T-helper 2 cell treated with Interferon-gamma antibody and Interleukin-4, amounts not matched to agents 100 ng/mL and 5 ng/mL, for 36 hours (primary cell): ENCODE measurements around the gene RNF34. TPM values are rescaled to one million over a fixed set of nuclear protein-coding genes. Genes with fewer than 3 reads are reported as not detected.

Experiments used
- intact Hi-C: fragments of 100-400 bp; cut with micrococcal nuclease; formaldehyde crosslinking; loops from one replicate; pipeline ENCODE4 v1.15.1; 2023
- total RNA-seq: library from RNA; stranded (reverse); gene quantifications from 2 replicates; pipeline ENCODE4 v1.2.3, GENCODE V29; 2022

RNF34 gene
- total RNA-seq, 1 donor from 2014 or later, result 90.9 TPM

DNA sequence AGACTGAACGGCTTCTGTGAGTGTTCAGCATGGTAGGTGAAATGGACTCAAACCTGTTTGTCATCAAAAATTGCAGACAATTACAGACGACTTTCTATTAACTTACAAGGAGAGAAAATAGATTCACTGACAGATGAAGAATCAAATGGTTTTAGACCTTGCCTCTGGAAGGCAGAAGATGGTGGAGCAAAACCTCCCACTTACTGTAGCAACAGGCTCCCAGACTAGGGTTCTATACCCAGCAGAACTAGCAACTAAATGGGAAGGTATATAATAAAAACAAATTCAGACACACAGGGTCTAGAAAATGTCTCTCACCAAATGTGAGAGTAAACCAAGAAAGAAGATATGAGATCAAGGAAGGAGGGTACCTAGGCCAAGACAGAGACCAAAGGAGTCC lies 36.8 kb downstream of the RNF34 start:
- intact Hi-C loops, result no loop called here

- intact Hi-C loops, result no loop called here
Observed at GRCh38 chr12:121438905-121439304, 39.0 kb downstream of the RNF34 start.

DNA sequence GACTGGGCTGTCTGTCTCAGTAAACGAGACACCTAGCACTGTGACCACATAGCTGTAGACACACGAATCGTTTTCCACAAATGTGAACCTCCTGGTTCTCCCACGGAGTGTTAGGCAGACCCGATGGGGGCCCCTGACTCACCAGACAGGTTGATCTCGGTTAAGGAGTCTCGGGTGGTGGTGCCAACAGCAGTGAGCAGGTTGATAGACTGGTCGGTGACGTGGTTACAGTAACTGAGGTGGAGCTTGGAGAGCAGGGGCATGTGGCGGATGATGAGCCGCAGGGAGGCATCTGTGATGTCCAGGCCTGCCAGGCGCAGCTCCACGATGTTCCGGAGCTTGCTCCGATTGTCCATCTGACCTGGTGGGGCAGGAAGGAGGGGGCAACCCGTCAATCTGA lies 39.8 kb downstream of the RNF34 start:
- intact Hi-C loops, result no loop called here

- intact Hi-C loops, result no loop called here
Observed at GRCh38 chr12:121440768-121441167, 40.9 kb downstream of the RNF34 start.

DNA sequence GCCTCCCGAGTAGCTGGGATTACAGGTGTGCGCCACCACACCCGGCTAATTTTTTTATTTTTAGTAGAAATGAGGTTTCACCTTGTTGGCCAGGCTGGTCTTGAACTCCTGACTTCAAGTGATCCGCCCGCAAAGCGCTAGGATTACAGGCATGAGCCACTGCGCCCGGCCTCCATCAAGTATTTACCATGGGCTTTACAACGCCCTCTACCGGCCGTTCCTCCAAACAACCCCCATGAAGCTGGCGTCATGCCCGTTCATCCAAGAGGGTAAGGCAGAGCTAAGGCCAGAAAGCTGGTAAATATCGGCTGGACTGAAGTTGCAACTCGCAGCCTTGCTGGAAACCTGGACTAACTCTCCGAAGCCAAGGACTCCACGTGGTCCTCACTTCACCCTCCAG lies 41.6 kb downstream of the RNF34 start:
- intact Hi-C loops, result no loop called here

DNA sequence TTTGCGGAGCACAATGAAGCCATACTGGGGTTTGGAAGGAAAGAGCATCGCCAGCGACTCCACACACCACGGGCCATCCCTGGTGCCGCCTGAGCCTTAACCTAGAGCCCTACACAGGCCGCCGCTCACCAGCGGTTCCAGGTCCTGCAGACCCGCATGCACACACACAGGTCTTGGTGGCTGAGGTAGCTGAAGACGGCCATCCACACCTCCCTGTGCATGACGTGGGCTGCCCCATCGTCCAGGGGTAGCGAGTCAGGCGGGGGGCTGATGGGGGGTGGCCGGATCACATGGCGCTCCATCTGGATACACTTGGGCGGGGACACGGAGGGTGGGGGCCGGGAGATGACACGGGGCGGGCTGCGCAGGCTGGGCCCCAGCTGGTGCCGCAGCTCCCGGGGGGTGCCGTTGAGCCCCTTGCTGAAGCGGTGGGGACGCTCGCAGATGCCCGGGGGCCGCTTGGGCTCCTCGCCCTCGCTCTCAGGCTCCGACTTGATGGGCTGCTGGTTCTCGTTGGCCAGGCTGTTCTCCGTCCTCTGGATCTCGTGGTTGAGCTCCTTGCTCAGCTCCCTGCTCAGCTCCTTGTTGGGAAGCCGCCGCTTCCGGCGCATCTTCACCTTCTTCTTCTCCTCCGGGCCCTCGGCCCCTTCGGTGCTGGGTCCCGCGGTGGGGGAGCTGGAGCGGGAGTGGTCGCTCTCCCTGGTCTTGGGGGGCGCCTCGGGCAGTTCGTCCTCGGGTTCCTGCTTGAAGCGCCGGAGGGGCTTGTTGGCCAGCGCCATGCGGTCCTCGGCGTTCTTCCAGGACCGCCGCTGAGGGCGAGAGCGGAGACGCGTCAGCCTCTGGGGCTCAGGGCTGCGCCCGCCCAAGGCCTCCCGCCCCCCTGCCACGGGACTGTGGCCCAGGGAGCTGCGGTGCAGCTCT lies 42.4 kb downstream of the RNF34 start:
- intact Hi-C loops, result no loop called here

DNA sequence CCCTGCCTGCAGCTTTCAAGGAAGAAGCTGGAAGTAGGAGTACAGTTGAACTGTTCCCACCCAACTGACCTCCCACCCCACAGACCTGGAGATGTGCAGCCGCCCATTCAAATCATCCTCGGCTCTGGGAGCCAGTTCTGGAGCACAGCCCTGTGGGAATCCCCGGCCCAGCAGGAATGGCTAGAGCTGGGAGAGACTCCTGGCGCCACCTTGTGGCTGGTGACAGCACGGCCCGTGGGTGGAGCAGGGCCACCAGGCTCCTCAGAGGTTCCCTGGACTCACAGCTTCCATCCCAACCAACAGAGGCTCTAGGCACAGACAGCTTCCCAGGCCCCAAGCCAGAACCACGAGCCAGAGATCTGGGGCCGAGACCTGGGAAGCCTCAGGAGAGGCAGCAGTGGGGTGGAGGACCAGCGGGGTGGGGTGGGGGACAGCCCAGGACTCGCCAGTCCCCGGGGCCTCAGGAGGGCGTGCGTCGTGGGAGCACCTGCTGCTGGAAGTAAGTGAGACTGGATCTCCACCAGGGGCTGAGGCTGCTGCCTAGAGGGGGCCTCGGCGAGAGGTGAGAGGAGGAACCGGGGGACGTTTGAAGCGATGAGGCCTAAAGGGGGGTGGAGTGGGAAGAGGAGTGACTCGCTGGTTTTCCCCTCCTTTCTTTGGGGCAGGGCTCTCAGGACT lies 43.4 kb downstream of the RNF34 start:
- intact Hi-C loops, result loop anchor here (1.0 kb wide), 1 partner anchor 109 kb away; no protein-coding TSS in a partner anchor

GRCh38 chr12:121443911-121444841 lies 44.3 kb downstream of the RNF34 start:
- intact Hi-C loops, result loop anchor here (1.0 kb wide), 1 partner anchor 110 kb away; no protein-coding TSS in a partner anchor

DNA sequence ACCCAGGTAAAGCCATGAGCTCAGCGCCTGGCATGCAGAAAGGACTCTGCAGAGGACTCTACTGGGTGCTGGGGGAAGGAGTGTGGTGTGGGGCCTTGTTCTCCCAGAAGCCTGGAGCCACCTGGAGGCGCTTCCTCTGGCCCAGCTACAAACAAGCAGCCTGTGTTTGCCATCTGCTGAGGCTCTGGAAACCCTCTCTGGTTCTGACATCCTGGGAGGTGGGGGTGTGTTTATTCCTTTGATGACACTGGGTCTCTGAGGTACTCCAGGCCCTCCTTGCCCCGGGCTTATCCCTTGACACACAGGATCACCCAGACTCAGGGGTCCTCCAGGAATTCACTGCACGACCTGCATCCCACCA lies 44.9 kb downstream of the RNF34 start:
- intact Hi-C loops, result no loop called here

- intact Hi-C loops, result no loop called here
Observed at GRCh38 chr12:121446750-121447149, 46.8 kb downstream of the RNF34 start.

GRCh38 chr12:121448771-121449315 lies 48.9 kb downstream of the RNF34 start:
- intact Hi-C loops, result no loop called here

- intact Hi-C loops, result no loop called here
Observed at GRCh38 chr12:121451961-121452339, 52.0 kb downstream of the RNF34 start.

- intact Hi-C loops, result no loop called here
Observed at GRCh38 chr12:121452340-121452984, 52.5 kb downstream of the RNF34 start.

DNA sequence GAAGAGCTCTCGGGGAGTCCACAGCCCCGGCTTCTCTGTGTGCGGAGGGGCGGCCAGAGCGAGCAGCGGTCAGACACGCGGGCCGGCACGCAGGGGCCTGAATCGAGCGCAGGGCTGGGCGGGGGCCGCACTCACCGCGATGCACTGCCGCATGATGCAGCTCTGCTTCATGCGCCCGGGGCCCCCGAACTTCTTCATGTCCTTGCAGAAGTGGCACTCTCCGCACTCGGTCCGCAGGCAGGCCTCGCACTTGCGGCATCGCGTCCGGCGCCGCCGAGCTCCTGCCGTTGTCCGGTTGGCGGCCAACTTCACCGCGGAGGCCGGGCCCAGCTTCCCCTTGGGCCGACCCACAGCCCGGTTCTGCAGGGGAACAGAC lies 53.1 kb downstream of the RNF34 start:
- intact Hi-C loops, result no loop called here

GRCh38 chr12:121453629-121454028 lies 53.7 kb downstream of the RNF34 start:
- intact Hi-C loops, result no loop called here

DNA sequence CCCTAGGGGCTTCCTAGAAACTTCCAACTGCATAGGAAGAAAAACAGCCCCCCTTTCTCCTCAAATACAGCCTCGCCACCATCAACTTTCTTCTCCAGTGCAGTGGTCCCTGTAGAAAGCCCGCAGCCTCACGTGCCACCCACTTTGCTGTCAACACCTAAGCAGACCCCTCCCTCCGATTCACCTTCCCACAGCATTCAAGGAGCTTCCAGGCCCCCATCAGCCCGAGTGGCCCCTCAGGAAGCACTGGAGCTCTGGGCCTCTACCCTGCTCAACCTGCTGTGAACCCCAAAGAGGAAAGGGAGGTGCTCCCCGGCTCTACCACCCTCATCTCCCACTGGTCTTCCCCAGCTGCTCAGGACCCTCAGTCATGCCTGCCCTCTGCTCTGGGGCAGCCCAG lies 55.0 kb downstream of the RNF34 start:
- intact Hi-C loops, result no loop called here

- intact Hi-C loops, result no loop called here
Observed at GRCh38 chr12:121455766-121456420, 56.0 kb downstream of the RNF34 start.

DNA sequence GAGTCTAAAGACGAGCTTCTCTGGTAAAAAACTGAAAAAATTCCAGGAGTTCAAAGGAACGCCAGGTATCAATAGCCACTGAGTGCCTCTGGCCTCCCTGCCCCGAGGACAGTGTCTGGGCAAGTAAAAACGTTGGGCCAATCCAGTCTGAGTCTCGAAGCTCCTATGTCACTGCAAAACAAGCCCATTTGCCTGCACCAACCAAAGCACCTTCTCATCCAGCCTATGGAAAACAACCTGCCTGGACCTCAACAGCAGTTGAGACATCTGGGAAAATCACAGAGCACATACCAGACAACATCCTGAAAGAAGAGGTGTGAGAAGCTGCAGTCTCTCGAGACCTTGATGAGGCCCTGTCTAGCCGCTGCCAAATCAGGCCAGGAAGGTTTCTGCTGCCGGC lies 56.6 kb downstream of the RNF34 start:
- intact Hi-C loops, result no loop called here

- intact Hi-C loops, result no loop called here
Observed at GRCh38 chr12:121461048-121461447, 61.1 kb downstream of the RNF34 start.

DNA sequence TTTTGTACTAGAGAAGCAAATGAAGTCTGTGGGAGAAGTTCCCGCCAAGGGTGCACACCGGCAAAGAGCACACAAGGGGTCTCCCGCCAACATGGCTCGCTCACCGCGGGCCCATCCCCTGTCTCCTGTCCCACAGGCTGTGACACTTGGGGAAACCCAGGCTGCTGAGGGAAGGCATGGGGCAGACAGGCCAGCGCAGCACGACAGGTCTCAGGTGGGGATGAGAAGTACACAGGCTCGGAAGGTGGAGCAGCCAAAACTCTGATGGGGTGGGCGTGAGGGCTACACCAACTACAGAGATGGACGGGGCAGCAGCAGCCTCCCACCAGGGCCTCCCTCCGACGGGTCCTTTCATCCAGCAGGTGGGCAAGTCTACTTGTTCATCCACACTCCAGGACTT lies 64.4 kb downstream of the RNF34 start:
- intact Hi-C loops, result no loop called here
